Effector memory CD4-positive, alpha-beta T cell (primary cell): Measurements from ENCODE around the gene TNIP3.

Experiments
- DNase-seq, 3 donors: peaks; one replicate each; pipeline ENCODE4 v3.0.0-alpha.2; 2020
- H3K27ac ChIP-seq: 2 replicates; pipeline ENCODE4 v1.7.0; 2013; ENCODE audit warnings: mild to moderate bottlenecking, low read length, moderate library complexity; ENCODE audit not compliant: insufficient read depth, poor library complexity, severe bottlenecking
- H3K27me3 ChIP-seq: replicated peaks from 2 replicates; pipeline ENCODE4 v1.7.0; 2013; ENCODE audit warnings: mild to moderate bottlenecking, low read length; ENCODE audit not compliant: insufficient read depth, control insufficient read depth, poor library complexity, severe bottlenecking
- H3K36me3 ChIP-seq: 2 replicates; pipeline ENCODE4 v1.7.0; 2013; ENCODE audit warnings: mild to moderate bottlenecking, low read length, moderate library complexity; ENCODE audit not compliant: control insufficient read depth, insufficient read depth
- H3K4me1 ChIP-seq: 2 replicates; pipeline ENCODE4 v1.7.0; 2013; ENCODE audit warnings: low read length, mild to moderate bottlenecking; ENCODE audit not compliant: control insufficient read depth, insufficient read depth, poor library complexity, severe bottlenecking
- H3K4me3 ChIP-seq: 2 replicates; pipeline ENCODE4 v1.7.0; 2013; ENCODE audit warnings: low read length, low read depth, mild to moderate bottlenecking; ENCODE audit not compliant: insufficient read depth, poor library complexity, severe bottlenecking
- H3K9me3 ChIP-seq: 2 replicates; pipeline ENCODE4 v1.7.0; 2013; ENCODE audit warnings: mild to moderate bottlenecking, low read length, moderate library complexity; ENCODE audit not compliant: control insufficient read depth

The TNIP3 gene

GRCh38 chr4:121119715-121120114 lies 44.4 kb downstream of the TNIP3 start:
- no peak for DNase-seq
- H3K4me3 ChIP-seq = no peak overlapping the region
- no peaks in the 10 kb centered on the region for H3K36me3 ChIP-seq
- peaks cover 3% of the 10 kb centered on the region for H3K4me1 ChIP-seq
- H3K27ac ChIP-seq = no peak overlapping the region
- no peaks in the 10 kb centered on the region for H3K27me3 ChIP-seq
- no peaks in the 10 kb centered on the region for H3K9me3 ChIP-seq

DNA sequence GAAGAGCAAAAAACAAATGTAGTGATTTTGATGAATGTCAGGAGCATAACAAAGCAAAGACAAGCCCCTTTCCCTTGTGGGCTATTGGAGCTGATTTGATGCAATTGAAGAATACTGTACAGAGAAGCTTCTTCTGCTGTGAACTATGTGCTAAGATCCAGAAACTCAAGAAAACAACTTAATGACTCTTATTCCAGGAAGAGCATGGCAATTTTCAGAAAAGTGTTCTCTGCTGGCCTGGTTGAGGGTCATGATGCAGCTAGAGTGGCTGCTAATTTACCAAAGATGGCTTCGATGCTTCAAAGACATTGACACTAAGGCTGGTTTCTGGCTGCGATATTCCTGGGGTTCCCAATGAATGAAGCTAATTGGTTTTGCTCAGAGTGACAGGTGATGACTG lies 45.8 kb downstream of the TNIP3 start:
- H3K4me1 ChIP-seq = peaks cover 3% of the 10 kb centered on the region
- H3K9me3 ChIP-seq = no peaks in the 10 kb centered on the region
- DNase-seq = no peak
- H3K27ac ChIP-seq = no peak overlapping the region
- H3K4me3 ChIP-seq = no peak overlapping the region
- H3K36me3 ChIP-seq = no peaks in the 10 kb centered on the region
- no peaks in the 10 kb centered on the region for H3K27me3 ChIP-seq

DNA sequence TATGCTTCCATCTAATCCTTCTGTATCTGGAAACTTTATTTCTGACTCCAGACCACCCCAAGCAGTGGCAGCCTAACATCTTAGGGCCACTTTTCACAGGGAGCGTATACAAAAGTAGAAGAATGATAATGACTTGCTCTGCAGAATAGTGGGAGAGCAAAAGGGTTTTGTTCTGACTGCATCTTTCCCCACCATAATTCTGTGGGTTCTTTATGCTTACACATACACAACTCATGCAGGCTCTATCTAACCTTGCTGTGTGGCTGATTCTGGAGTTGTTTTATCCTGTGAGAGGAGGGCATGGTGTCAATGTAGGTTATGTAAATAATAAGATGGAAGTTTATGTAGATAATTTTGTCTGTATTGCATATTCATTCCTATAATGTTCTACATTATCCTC lies 49.4 kb downstream of the TNIP3 start:
- H3K9me3 ChIP-seq = no peaks in the 10 kb centered on the region
- DNase-seq = no peak
- H3K27me3 ChIP-seq = no peaks in the 10 kb centered on the region
- no peak overlapping the region for H3K27ac ChIP-seq
- no peak overlapping the region for H3K4me3 ChIP-seq
- no peaks in the 10 kb centered on the region for H3K36me3 ChIP-seq
- peaks cover 3% of the 10 kb centered on the region for H3K4me1 ChIP-seq

GRCh38 chr4:121112530-121112929 lies 51.6 kb downstream of the TNIP3 start:
- Histone ChIP-seq H3K4me1 (no peaks in the 10 kb centered on the region), H3K27me3 (no peaks in the 10 kb centered on the region), H3K4me3 (no peak overlapping the region), H3K9me3 (no peaks in the 10 kb centered on the region), H3K27ac (no peak overlapping the region), H3K36me3 (no peaks in the 10 kb centered on the region)
- no peak for DNase-seq

GRCh38 chr4:121108557-121108956 lies 55.6 kb downstream of the TNIP3 start:
- H3K9me3 ChIP-seq = no peaks in the 10 kb centered on the region
- DNase-seq = no peak
- no peak overlapping the region for H3K27ac ChIP-seq
- H3K4me3 ChIP-seq = no peak overlapping the region
- H3K27me3 ChIP-seq = no peaks in the 10 kb centered on the region
- H3K4me1 ChIP-seq = no peaks in the 10 kb centered on the region
- H3K36me3 ChIP-seq = no peaks in the 10 kb centered on the region

DNA sequence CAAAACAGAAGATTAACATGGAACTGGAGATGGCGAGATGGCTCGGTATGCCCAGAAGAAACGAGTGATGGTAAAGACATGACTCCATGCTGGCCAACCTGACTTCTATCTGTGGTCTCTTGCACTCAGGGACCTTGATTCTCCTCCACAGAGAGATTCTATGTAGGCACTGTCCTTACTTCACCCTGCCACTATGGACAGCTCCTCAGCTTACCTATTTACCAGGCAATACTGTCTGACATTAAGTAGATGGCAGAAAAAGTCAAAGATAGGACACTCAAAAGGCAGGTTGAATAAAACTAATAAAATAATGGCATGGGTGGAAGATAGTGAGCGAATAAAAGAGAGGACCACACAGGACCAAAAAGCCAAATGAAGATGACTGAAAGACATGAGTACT lies 56.6 kb downstream of the TNIP3 start:
- H3K4me3 ChIP-seq = no peak overlapping the region
- H3K9me3 ChIP-seq = no peaks in the 10 kb centered on the region
- no peak for DNase-seq
- no peaks in the 10 kb centered on the region for H3K4me1 ChIP-seq
- H3K27me3 ChIP-seq = no peaks in the 10 kb centered on the region
- no peak overlapping the region for H3K27ac ChIP-seq
- H3K36me3 ChIP-seq = no peaks in the 10 kb centered on the region

DNA sequence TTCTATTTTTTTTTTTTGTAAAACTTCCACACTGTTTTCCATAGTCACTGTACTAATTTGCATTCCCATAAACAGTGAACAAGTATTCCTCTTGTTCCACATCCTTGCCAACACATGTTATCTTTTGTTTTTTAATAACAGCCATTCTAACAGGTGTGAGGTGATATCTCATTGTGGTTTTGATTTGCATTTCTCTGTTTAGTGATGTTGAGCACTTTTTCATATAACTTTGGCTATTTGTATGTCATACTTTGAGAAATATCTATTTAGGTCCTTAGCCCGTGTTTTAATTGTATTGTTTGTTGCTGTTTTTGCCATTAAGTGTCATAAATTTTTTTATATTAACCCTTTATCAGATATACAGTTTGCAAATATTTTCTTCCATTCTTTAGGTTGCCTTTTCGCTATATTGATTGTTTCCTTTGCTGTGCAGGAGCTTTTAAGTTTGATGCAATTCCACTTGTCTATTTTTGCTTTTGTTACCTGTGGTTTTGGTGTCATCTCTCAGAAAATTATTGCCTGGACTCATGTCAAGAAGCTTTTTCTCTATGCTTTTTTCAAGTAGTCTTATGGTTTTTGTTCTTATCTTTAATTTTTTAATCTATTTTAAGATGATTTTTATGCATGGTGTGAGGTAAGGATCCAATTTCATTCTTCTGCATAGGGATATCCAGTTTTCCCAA lies 63.9 kb downstream of the TNIP3 start:
- Histone ChIP-seq H3K27ac (no peak overlapping the region), H3K36me3 (no peaks in the 10 kb centered on the region), H3K4me1 (no peaks in the 10 kb centered on the region), H3K9me3 (no peaks in the 10 kb centered on the region), H3K27me3 (no peaks in the 10 kb centered on the region), H3K4me3 (no peak overlapping the region)
- DNase-seq = no peak

DNA sequence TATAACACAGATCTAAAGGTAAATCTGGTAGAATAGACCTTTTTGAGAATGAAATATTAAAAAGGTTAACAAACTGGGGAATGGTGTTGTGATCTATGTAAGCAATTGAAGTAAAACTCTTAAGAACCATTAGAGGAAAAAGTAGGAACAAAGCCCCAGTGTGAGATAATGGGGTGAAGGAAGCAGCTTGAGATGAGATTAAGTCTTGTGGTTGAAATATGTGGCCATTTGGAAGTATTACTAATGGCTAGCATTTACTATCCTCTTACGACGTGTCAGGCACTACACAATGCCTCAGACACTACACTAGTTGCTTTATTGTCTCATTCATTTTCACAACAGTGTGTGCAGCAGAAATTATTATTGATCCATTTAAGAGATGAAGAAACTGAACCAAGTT lies 65.9 kb downstream of the TNIP3 start:
- no peak overlapping the region for H3K27ac ChIP-seq
- no peak for DNase-seq
- no peaks in the 10 kb centered on the region for H3K27me3 ChIP-seq
- H3K4me1 ChIP-seq = no peaks in the 10 kb centered on the region
- no peak overlapping the region for H3K4me3 ChIP-seq
- H3K9me3 ChIP-seq = no peaks in the 10 kb centered on the region
- no peaks in the 10 kb centered on the region for H3K36me3 ChIP-seq

DNA sequence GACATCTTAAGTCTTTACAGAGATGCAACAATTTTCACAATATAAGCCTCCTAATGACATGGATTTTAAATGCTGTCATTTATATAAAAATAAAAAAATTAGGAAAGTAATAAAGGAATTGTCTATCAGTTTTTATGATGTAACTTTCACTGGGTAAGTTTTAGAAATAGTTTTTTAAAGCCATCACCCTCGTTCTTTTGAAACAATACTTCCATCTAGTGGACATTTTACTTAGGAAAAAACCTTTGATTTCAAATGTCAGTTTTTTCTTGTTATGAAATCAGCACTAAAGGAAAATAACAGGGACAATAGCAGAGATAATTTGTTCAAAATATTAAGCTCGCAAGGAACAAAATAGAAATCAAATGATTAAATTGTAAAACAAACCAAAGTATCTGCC lies 67.5 kb downstream of the TNIP3 start:
- Histone ChIP-seq H3K4me3 (no peak overlapping the region), H3K27ac (no peak overlapping the region), H3K36me3 (no peaks in the 10 kb centered on the region), H3K9me3 (no peaks in the 10 kb centered on the region), H3K27me3 (no peaks in the 10 kb centered on the region), H3K4me1 (no peaks in the 10 kb centered on the region)
- no peak for DNase-seq

DNA sequence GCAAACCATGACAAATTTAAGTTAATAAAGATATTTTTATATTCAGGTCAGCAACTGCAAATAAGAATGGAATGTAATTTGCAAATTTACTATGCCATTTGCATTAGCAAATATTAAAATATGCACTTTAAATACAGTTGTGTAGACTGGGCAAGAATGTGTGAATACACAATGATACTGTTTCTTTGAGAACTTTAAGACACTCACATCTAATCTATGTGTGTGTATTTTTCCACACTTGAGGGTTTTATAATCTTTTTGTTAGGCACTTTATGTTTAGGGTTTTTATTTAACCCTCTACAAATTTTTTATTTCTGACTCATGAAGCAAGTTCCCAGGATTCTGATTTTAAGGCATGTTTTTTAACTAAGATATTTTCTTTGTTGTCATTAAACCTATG lies 67.9 kb downstream of the TNIP3 start:
- Histone ChIP-seq H3K27me3 (no peaks in the 10 kb centered on the region), H3K27ac (no peak overlapping the region), H3K9me3 (no peaks in the 10 kb centered on the region), H3K4me3 (no peak overlapping the region), H3K36me3 (no peaks in the 10 kb centered on the region), H3K4me1 (no peaks in the 10 kb centered on the region)
- DNase-seq = no peak
